OCI-LY1 (cell line): ENCODE measurements around the gene NLRC3.

ENCODE experiments used
- EZH2 ChIP-seq: fragments of 200-600 bp; sonication (generic), shearing (Covaris generic); IDR thresholded peaks from 2 replicates; pipeline ENCODE4 v1.8.0; 2017; ENCODE audit warnings: borderline replicate concordance, mixed run types, mild to moderate bottlenecking, antibody characterized with exemption, low read length, moderate library complexity, mixed read lengths
- TF ChIP-seq, protein P1 (sequence below): fragments of 200-600 bp; sonication (generic), shearing (Covaris generic); IDR thresholded peaks from 2 replicates; pipeline ENCODE4 v1.5.1; 2017; ENCODE audit warnings: mild to moderate bottlenecking, antibody characterized with exemption, low read length, moderate library complexity, mixed read lengths

DNA sequence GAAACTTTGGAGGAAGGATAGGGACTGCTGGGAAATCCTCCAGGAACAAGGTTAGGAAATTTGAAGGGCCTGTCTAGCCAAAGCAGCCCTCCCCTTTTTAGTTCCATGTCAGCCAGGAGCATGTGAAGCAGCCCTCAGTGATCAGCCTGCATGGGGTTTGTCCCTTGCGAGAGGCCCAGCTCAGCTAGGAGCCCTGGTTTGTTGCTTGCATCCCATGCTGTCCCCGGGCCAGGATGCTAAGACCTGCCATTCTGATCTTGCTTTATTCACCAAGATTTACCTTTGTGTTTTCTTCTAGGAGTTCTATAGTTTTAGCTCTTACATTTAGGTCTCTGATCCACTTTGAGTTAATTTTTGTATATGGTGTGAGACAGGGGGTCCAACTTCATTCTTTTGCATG lies 48.8 kb downstream of the NLRC3 start:
- TF ChIP-seq, protein P1, sequence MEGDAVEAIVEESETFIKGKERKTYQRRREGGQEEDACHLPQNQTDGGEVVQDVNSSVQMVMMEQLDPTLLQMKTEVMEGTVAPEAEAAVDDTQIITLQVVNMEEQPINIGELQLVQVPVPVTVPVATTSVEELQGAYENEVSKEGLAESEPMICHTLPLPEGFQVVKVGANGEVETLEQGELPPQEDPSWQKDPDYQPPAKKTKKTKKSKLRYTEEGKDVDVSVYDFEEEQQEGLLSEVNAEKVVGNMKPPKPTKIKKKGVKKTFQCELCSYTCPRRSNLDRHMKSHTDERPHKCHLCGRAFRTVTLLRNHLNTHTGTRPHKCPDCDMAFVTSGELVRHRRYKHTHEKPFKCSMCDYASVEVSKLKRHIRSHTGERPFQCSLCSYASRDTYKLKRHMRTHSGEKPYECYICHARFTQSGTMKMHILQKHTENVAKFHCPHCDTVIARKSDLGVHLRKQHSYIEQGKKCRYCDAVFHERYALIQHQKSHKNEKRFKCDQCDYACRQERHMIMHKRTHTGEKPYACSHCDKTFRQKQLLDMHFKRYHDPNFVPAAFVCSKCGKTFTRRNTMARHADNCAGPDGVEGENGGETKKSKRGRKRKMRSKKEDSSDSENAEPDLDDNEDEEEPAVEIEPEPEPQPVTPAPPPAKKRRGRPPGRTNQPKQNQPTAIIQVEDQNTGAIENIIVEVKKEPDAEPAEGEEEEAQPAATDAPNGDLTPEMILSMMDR = no peak
- TF ChIP-seq EZH2 = no peak
